Mucosa of stomach (tissue), 1 donor: ENCODE data around the gene CHKA.

Source experiments
- H3K27me3 ChIP-seq: one replicate; pipeline ENCODE4 v1.7.0; 2013; ENCODE audit warnings: mild to moderate bottlenecking, low read length; ENCODE audit not compliant: control insufficient read depth, insufficient read depth
- H3K36me3 ChIP-seq: one replicate; pipeline ENCODE4 v1.7.0; 2013; ENCODE audit warnings: low read length; ENCODE audit not compliant: control insufficient read depth, insufficient read depth
- H3K4me1 ChIP-seq: one replicate; pipeline ENCODE4 v1.7.0; 2013; ENCODE audit warnings: mild to moderate bottlenecking, low read length; ENCODE audit not compliant: control insufficient read depth, insufficient read depth
- H3K4me3 ChIP-seq: one replicate; pipeline ENCODE4 v1.7.0; 2013; ENCODE audit warnings: low read length
- H3K9ac ChIP-seq: one replicate; pipeline ENCODE4 v1.7.0; 2013; ENCODE audit warnings: mild to moderate bottlenecking, low read length, moderate library complexity
- H3K9me3 ChIP-seq: one replicate; pipeline ENCODE4 v1.7.0; 2013; ENCODE audit warnings: mild to moderate bottlenecking, low read length, moderate library complexity; ENCODE audit not compliant: control insufficient read depth
- donor health status: Pancreatic carcinoma.

The CHKA gene

DNA sequence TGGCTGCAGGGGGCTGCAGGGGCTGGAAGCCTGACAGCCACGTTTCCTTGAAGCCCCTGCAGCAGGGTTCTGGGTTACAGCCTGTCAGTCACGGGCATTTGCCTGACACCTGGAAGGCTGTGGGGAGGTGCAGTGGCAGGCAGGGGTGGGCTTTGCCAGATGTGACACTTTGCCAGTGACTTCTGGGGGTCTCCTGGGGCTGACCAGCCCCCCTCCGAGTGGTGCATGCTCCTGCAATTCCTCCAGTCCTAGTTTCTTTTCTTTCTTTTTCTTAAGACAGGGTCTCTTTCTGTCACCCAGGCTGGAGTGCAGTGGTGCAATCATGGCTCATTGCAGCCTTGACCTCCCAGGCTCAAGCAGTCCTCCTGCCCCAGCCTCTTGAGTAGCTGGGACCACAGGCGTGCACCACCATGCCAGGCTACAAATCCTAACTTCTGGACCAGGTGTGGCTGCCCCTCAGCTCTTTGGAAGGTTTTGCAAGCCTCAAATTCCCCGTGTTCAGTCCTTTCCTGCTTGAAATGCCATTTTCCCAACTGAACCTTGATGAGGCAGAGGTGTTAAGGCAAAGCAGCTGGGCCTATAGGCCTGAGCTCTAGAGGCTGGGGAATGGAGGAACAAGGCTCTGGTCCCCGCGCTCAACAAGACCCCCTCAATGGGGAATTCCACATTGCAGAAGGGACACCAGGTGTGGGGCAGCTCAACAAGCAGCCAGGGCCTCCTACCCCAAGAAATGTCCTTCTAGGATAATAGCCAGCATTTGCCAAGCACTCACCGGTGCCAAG, 20.2 kb upstream of the CHKA start:
- H3K9me3 ChIP-seq, result no peaks in the 10 kb centered on the region
- H3K4me1 ChIP-seq, result peaks cover 65% of the 10 kb centered on the region
- H3K36me3 ChIP-seq, result no peaks in the 10 kb centered on the region
- no peak overlapping the region for H3K4me3 ChIP-seq
- H3K27me3 ChIP-seq, result no peaks in the 10 kb centered on the region
- H3K9ac ChIP-seq, result peak overlapping the region; percentile 10

DNA sequence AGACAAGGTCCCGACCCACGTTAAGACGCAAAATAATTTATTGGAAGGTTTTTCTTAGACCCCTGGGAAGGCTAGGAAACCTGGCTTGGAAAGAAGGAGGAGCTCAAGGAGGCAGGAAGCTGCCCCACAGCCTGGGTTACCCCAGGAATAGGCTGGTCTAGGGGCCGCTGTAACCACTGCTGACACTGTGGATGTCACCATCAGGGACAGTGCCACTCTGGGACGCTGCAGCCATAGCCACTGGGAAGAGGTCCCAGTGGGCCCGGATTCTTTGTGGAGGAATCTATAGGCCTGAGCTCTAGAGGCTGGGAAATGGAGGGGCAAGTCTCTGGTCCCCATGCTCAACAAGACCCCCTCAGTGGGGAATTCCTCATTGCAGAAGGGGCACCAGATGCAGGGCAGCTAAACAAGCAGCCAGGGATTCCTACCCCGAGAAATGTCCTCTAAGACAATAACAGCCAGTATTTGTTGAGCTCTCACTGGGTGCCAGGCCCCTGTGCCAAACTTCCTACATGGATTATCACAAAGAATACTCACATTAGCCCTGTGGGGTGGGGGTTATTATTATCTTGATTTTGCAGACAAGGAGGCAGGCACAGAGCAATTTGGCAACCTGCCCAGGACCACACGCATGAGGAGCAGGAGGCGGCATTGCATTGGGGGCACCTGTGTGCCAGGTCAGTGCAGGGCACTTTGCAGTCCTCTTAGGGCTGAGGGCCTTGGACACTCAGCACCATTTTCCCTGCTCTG, 19.5 kb upstream of the CHKA start:
- Histone ChIP-seq H3K9ac (no peak overlapping the region), H3K9me3 (no peaks in the 10 kb centered on the region), H3K4me1 (peaks cover 57% of the 10 kb centered on the region), H3K27me3 (no peaks in the 10 kb centered on the region), H3K4me3 (no peak overlapping the region), H3K36me3 (no peaks in the 10 kb centered on the region)

DNA sequence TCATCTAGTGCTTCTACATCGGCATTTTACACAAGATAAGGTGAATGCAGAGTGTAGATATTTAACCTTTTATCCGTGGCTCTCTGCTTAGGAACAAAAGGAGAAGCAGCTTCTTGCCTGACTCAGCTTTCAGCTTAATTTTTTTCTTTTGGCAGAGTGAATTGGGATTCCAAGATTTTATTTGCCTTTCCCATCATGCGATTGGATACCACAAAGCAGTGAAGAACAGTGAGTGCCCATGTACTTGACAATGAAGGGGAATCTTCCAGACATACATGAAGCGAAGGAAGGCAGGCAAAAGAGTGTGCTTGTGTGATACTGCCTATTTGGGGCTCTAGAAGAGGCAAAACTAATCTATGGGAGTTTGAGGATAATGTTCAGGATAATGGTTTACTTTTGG, 17.0 kb upstream of the CHKA start:
- Histone ChIP-seq H3K4me3 (no peak overlapping the region), H3K4me1 (peaks cover 43% of the 10 kb centered on the region), H3K27me3 (no peaks in the 10 kb centered on the region), H3K36me3 (no peaks in the 10 kb centered on the region), H3K9me3 (no peaks in the 10 kb centered on the region), H3K9ac (peak overlapping the region; percentile 33)

DNA sequence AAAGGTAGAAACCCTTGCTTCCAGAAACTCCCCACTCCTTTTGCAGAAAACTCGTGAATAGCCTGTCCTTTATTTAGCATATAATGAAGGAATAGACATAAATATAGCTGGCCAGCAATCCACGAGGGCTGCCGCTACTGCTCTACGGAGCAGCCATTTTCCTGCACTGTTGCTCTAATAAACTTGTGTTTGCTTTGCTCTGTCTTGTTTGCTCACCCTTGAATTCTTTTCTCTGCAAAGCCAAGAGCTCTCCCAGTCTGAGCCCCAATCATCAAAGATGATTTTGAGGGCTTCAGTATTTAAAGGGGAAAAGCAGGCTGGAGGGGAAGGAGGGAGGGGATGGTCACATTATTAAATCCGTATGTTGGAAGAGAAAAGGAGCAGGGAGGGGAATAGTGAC, 16.6 kb upstream of the CHKA start:
- H3K4me1 ChIP-seq, result peaks cover 39% of the 10 kb centered on the region
- no peaks in the 10 kb centered on the region for H3K36me3 ChIP-seq
- peak overlapping the region; percentile 33 for H3K9ac ChIP-seq
- no peaks in the 10 kb centered on the region for H3K27me3 ChIP-seq
- H3K4me3 ChIP-seq, result no peak overlapping the region
- H3K9me3 ChIP-seq, result no peaks in the 10 kb centered on the region

DNA sequence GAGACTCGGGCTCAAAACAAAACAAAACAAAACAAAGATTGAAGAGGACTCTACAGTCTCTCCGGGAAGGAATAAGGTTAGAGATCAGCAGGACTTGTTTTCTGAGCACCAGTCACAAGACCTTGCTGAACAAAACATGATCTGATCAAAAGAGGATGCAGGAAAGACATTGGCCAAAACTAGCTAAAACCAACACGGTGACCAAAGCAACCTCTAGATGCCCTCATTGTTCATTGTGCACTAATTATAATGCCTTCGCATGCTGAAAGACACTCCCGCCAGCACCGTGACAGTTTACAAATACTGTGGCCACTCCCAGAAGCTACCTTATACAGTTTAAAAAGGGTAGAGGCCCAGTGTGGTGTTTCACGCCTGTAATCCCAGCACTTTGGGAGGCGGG, 15.7 kb upstream of the CHKA start:
- H3K9me3 ChIP-seq, result no peaks in the 10 kb centered on the region
- H3K9ac ChIP-seq, result no peak overlapping the region
- H3K4me3 ChIP-seq, result no peak overlapping the region
- peaks cover 30% of the 10 kb centered on the region for H3K4me1 ChIP-seq
- no peaks in the 10 kb centered on the region for H3K36me3 ChIP-seq
- no peaks in the 10 kb centered on the region for H3K27me3 ChIP-seq

DNA sequence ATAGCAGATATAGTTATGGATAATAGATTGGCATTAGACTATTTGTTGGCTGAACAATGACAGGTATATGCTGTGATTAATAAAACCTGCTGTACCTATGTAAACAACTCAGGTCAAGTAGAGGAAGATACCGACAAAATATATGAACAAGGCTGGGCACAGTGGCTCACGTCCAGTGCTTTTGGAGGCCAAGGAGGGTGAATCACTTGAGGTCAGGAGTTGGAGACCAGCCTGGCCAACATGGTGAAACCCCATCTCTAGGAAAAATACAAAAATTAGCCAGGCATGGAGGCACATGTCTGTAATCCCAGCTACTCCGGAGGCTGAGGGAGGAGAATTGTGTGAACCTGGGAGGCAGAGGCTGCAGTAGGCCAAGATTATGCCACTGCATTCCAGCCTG, 14.0 kb upstream of the CHKA start:
- Histone ChIP-seq H3K27me3 (no peaks in the 10 kb centered on the region), H3K36me3 (no peaks in the 10 kb centered on the region), H3K9me3 (no peaks in the 10 kb centered on the region), H3K4me1 (peaks cover 15% of the 10 kb centered on the region), H3K9ac (no peak overlapping the region), H3K4me3 (no peak overlapping the region)

DNA sequence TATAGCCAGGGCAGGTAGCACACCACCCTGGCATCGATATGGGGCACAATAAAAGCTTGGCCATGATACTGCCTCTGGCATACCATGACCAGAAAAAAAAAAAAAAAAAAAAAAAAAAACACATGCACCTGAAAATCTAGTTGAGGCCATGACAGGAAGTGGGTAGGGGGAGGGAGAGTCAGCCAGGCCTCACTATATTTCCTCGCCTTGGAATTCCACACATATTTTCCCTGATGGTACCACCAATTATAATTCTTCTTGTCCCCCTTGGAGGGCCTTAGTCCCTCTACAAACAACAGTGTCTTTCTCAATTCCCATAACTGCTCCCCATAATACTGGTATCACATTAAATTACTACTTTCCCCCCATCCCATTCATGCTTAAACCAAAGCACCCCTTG, 12.6 kb upstream of the CHKA start:
- no peaks in the 10 kb centered on the region for H3K27me3 ChIP-seq
- no peaks in the 10 kb centered on the region for H3K36me3 ChIP-seq

DNA sequence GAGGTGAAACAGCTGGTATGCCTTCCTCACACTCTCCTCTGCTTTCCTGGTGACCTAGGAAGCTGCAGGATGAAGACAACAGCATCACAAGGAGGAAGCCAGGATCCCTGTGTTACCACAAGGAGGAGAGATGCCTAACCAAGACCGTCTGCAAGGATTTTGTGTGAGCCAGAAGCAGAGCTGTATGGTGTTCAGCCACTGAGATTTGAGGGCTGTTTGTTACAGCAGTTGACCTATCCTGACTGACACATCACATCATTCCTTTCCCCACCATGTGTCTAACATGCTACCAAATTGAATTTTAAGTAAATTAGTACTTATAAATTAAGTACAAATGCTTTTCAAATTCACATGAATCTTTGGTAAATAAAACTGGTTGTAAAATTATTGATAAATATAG, 8.9 kb upstream of the CHKA start:
- Histone ChIP-seq H3K9ac (no peak overlapping the region), H3K36me3 (no peaks in the 10 kb centered on the region), H3K9me3 (no peaks in the 10 kb centered on the region), H3K27me3 (no peaks in the 10 kb centered on the region), H3K4me3 (no peak overlapping the region), H3K4me1 (peaks cover 12% of the 10 kb centered on the region)

More for the DNA sequence above, 12.6 kb upstream of the CHKA start:
- no peak overlapping the region for H3K9ac ChIP-seq
- peaks cover 20% of the 10 kb centered on the region for H3K4me1 ChIP-seq
- no peaks in the 10 kb centered on the region for H3K9me3 ChIP-seq
- H3K4me3 ChIP-seq, result no peak overlapping the region

DNA sequence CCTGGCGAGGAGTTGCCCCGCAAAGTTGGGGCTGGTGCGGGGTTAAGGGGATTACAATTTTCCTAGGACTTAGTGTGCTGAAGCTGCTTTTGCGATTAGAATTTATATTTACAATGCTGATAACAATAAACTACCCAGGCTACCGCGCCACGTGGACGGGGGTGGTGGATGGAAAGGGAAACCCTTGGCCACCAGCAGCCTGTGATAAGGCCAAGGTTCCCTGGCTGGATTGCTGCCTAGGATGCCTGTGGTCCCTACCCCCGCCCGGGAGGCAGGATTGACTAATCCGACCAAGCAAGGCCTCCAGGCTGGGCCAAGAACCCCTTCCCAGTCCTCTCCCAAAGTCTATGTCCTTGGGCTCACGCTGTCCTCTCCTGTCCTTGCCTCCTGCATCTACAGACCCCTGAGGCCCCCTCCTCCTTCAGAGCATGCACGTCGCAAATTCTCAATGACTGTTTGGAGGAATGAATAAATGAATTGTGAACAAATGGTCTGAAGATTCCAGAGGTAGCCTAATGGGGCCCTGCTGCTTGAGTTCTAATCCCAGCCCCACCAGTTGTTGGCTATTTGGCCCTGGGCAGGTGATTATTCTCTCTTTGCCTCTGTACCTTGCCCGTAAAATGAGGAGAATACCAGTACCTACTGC, 7.6 kb upstream of the CHKA start:
- Histone ChIP-seq H3K27me3 (no peaks in the 10 kb centered on the region), H3K36me3 (no peaks in the 10 kb centered on the region), H3K4me3 (peak overlapping the region; percentile 38), H3K9me3 (no peaks in the 10 kb centered on the region), H3K9ac (peak overlapping the region; percentile 33), H3K4me1 (peaks cover 15% of the 10 kb centered on the region)

DNA sequence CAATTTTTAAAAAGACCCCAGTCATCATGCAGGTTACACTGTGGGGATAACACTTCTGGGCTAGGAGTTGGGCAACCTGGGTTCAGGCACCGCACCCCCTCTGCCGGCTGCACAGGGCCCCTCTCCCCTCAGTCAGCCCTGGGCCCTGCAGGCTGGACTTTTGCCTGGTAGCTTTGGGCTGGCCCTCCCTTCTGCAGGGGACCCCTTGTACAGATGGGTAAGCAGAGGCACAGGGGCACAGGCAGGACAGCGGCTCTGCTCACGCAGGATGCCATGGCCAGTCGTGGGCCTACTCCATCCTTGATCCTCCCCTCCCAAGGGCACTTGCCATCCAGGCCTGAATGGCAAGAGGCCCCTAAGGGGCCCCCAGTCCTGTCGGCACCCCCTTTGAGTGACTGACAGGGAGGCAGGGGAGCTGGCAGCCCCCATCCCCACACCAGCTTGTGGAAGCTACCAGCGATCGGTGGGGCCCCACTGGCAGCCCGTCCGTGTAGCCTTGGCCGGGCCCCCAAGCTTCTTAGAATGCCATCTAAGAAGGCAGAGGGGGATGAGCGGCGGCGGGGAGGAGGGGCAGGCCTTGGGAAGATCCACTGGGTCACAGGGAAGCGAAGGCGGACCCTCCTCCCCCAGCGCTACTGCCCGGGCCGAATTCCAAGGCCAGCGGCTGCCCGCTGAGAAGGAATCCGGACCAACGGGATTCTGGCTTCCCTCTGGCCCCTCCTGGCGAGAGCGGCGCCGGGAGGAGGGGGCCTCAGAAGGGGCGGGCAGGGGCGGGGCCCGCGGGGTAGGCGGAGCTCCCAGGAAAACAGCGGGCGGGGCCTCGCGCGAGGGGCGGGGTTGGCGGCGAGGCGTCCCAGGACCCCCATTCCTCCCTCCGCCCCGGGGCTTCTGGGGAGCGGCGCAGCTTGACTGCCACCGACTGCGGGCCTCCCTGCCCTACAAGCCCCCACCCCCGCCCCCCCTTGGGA, 6.8 kb upstream of the CHKA start:
- no peaks in the 10 kb centered on the region for H3K9me3 ChIP-seq
- peak overlapping the region; percentile 33 for H3K9ac ChIP-seq
- peak overlapping the region; percentile 38 for H3K4me3 ChIP-seq
- peaks cover 19% of the 10 kb centered on the region for H3K4me1 ChIP-seq
- no peaks in the 10 kb centered on the region for H3K36me3 ChIP-seq
- H3K27me3 ChIP-seq, result no peaks in the 10 kb centered on the region

DNA sequence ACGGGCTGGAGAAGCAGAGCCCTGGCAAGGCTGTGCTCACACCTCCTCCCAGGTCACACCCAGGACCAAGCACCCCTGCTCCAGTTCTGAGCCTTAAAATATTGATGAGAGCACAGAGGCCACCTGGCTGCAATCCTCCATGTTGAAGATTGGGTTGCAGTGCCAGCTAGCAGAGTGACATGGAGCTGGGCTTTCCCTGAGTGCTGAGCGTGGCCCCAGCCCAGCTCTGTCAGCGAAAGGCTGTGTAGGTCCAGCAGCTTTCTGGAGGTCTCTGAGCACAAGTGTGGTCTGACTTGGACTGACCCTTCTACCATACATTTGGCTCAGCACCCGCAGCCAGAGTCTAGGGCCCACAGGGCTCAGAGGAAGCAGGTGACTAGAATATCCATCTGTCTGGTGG, 4.0 kb upstream of the CHKA start:
- H3K27me3 ChIP-seq, result no peaks in the 10 kb centered on the region
- no peaks in the 10 kb centered on the region for H3K36me3 ChIP-seq
- no peak overlapping the region for H3K4me3 ChIP-seq
- no peak overlapping the region for H3K9ac ChIP-seq
- no peaks in the 10 kb centered on the region for H3K9me3 ChIP-seq
- H3K4me1 ChIP-seq, result peaks cover 29% of the 10 kb centered on the region
